Measurements from ENCODE around the gene ELMO1. TPM values are rescaled to one million over a fixed set of nuclear protein-coding genes. Genes with fewer than 3 reads are reported as not detected.

ELMO1 gene
- total RNA-seq, 1 experiment from 2014 or later: 0.45 TPM

- in situ Hi-C loops (cut with HindIII; ENCODE audit: low pct_unique_long_range_greater_than_20kb, low sequenced_read_pairs): no loop called here
- DNase-seq (ENCODE audit: low read depth, low spot score): no peak
Observed at GRCh38 chr7:37009125-37009675, 439.5 kb downstream of the ELMO1 start.

GRCh38 chr7:37007691-37008090, 441.0 kb downstream of the ELMO1 start:
- in situ Hi-C loops (cut with HindIII; ENCODE audit: low pct_unique_long_range_greater_than_20kb, low sequenced_read_pairs): no loop called here
- DNase-seq (ENCODE audit: low read depth, low spot score): no peak

GRCh38 chr7:37007268-37007667, 441.4 kb downstream of the ELMO1 start:
- peak; percentile 26 for DNase-seq (ENCODE audit: low read depth, low spot score)
- in situ Hi-C loops (cut with HindIII; ENCODE audit: low pct_unique_long_range_greater_than_20kb, low sequenced_read_pairs): no loop called here

- in situ Hi-C loops (cut with HindIII; ENCODE audit: low pct_unique_long_range_greater_than_20kb, low sequenced_read_pairs): no loop called here
- no peak for DNase-seq (ENCODE audit: low read depth, low spot score)
Observed at GRCh38 chr7:37006764-37007163, 441.9 kb downstream of the ELMO1 start.

GRCh38 chr7:37000511-37000910, 448.2 kb downstream of the ELMO1 start:
- in situ Hi-C loops (cut with HindIII; ENCODE audit: low pct_unique_long_range_greater_than_20kb, low sequenced_read_pairs): no loop called here
- no peak for DNase-seq (ENCODE audit: low read depth, low spot score)

- in situ Hi-C loops (cut with HindIII; ENCODE audit: low pct_unique_long_range_greater_than_20kb, low sequenced_read_pairs): loop anchor here (25.0 kb wide), 1 partner anchor 212 kb away; no protein-coding TSS in a partner anchor
- DNase-seq (ENCODE audit: low read depth, low spot score): no peak
Observed at GRCh38 chr7:36999626-37000485, 448.8 kb downstream of the ELMO1 start.

- in situ Hi-C loops (cut with HindIII; ENCODE audit: low pct_unique_long_range_greater_than_20kb, low sequenced_read_pairs): loop anchor here (25.0 kb wide), 1 partner anchor 217 kb away; no protein-coding TSS in a partner anchor
- no peak for DNase-seq (ENCODE audit: low read depth, low spot score)
Observed at GRCh38 chr7:36995776-36996175, 452.9 kb downstream of the ELMO1 start.

GRCh38 chr7:36994456-36995112, 454.1 kb downstream of the ELMO1 start:
- in situ Hi-C loops (cut with HindIII; ENCODE audit: low pct_unique_long_range_greater_than_20kb, low sequenced_read_pairs): loop anchor here (25.0 kb wide), 1 partner anchor 218 kb away; no protein-coding TSS in a partner anchor
- no peak for DNase-seq (ENCODE audit: low read depth, low spot score)

GRCh38 chr7:36986948-36987724, 461.5 kb downstream of the ELMO1 start:
- DNase-seq (ENCODE audit: low read depth, low spot score): peak; percentile 78
- in situ Hi-C loops (cut with HindIII; ENCODE audit: low pct_unique_long_range_greater_than_20kb, low sequenced_read_pairs): loop anchor here (25.0 kb wide), 1 partner anchor 225 kb away; no protein-coding TSS in a partner anchor

GRCh38 chr7:36986511-36986933, 462.1 kb downstream of the ELMO1 start:
- DNase-seq (ENCODE audit: low read depth, low spot score): peak; percentile 15
- in situ Hi-C loops (cut with HindIII; ENCODE audit: low pct_unique_long_range_greater_than_20kb, low sequenced_read_pairs): loop anchor here (25.0 kb wide), 1 partner anchor 226 kb away; no protein-coding TSS in a partner anchor

GRCh38 chr7:36985866-36986400, 462.7 kb downstream of the ELMO1 start:
- in situ Hi-C loops (cut with HindIII; ENCODE audit: low pct_unique_long_range_greater_than_20kb, low sequenced_read_pairs): loop anchor here (25.0 kb wide), 1 partner anchor 226 kb away; no protein-coding TSS in a partner anchor
- DNase-seq (ENCODE audit: low read depth, low spot score): peak; percentile 16

- no peak for DNase-seq (ENCODE audit: low read depth, low spot score)
- in situ Hi-C loops (cut with HindIII; ENCODE audit: low pct_unique_long_range_greater_than_20kb, low sequenced_read_pairs): loop anchor here (25.0 kb wide), 1 partner anchor 227 kb away; no protein-coding TSS in a partner anchor
Observed at GRCh38 chr7:36985316-36985715, 463.3 kb downstream of the ELMO1 start.

GRCh38 chr7:36984710-36985312, 463.9 kb downstream of the ELMO1 start:
- no peak for DNase-seq (ENCODE audit: low read depth, low spot score)
- in situ Hi-C loops (cut with HindIII; ENCODE audit: low pct_unique_long_range_greater_than_20kb, low sequenced_read_pairs): loop anchor here (25.0 kb wide), 1 partner anchor 227 kb away; no protein-coding TSS in a partner anchor

- in situ Hi-C loops (cut with HindIII; ENCODE audit: low pct_unique_long_range_greater_than_20kb, low sequenced_read_pairs): loop anchor here (25.0 kb wide), 1 partner anchor 228 kb away; no protein-coding TSS in a partner anchor
- no peak for DNase-seq (ENCODE audit: low read depth, low spot score)
Observed at GRCh38 chr7:36984041-36984521, 464.6 kb downstream of the ELMO1 start.

GRCh38 chr7:36982766-36983165, 465.9 kb downstream of the ELMO1 start:
- DNase-seq (ENCODE audit: low read depth, low spot score): no peak

GRCh38 chr7:36979810-36980248, 468.8 kb downstream of the ELMO1 start:
- no peak for DNase-seq (ENCODE audit: low read depth, low spot score)
- in situ Hi-C loops (cut with HindIII; ENCODE audit: low pct_unique_long_range_greater_than_20kb, low sequenced_read_pairs): loop anchor here (25.0 kb wide), 1 partner anchor 232 kb away; no protein-coding TSS in a partner anchor

More at GRCh38 chr7:36982766-36983165, 465.9 kb downstream of the ELMO1 start:
- in situ Hi-C loops (cut with HindIII; ENCODE audit: low pct_unique_long_range_greater_than_20kb, low sequenced_read_pairs): loop anchor here (25.0 kb wide), 1 partner anchor 230 kb away; no protein-coding TSS in a partner anchor

Measured in SK-MEL-5 (cell line).